Measurements from ENCODE around the gene GLRA3.

DNA sequence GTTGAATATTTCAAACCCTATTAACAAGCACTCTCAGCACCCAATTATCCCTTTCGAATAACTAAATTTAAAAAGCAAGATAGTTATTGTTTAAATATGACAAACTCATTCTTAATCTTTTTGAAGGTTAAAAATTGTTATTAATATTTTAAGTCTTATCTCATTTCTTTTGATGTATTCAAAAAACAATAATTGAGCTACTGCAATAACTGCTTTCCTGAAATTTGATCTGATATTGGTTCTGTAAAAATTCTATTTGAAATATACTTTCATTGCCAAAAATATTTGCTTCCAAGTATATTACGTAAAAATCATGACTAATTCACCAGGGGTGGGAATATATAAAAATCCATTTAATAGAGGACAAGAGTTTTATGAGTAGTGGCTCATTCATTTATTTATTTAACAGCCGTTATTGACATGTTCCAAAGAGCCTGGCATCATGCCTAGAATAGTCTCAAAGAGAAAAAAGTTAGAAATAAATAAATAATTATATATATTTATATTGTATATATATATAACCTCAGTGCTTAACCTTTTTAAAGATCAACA is 34.4 kb downstream of the GLRA3 start:
- TF ChIP-seq EP300 (IDR thresholded peaks at IDR 0.05), result no peak
- TF ChIP-seq, protein P1, sequence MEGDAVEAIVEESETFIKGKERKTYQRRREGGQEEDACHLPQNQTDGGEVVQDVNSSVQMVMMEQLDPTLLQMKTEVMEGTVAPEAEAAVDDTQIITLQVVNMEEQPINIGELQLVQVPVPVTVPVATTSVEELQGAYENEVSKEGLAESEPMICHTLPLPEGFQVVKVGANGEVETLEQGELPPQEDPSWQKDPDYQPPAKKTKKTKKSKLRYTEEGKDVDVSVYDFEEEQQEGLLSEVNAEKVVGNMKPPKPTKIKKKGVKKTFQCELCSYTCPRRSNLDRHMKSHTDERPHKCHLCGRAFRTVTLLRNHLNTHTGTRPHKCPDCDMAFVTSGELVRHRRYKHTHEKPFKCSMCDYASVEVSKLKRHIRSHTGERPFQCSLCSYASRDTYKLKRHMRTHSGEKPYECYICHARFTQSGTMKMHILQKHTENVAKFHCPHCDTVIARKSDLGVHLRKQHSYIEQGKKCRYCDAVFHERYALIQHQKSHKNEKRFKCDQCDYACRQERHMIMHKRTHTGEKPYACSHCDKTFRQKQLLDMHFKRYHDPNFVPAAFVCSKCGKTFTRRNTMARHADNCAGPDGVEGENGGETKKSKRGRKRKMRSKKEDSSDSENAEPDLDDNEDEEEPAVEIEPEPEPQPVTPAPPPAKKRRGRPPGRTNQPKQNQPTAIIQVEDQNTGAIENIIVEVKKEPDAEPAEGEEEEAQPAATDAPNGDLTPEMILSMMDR (IDR thresholded peaks at IDR 0.05), result no peak

Data from tibial nerve (tissue), 4 donors.